Measurements from ENCODE around the gene REEP5. TPM values are rescaled to one million over a fixed set of nuclear protein-coding genes. Genes with fewer than 3 reads are reported as not detected.
A peak's percentile ranks its signal among the peaks of the same experiment; 100 is the strongest.

REEP5 gene
- total and polyA plus RNA-seq, 2 of the 13 experiments (the other 11 are each of a cell fraction or from before 2014, with no cell fraction given): 49.4 to 239 TPM

- TF ChIP-seq ZBTB10 (CRISPR knock-in tag; IDR thresholded peaks at IDR 0.05; ENCODE audit: borderline replicate concordance) (no peak), ATF3 (CRISPR knock-in tag; IDR thresholded peaks at IDR 0.05) (no peak), NCOR1 (IDR thresholded peaks at IDR 0.05; ENCODE audit: borderline replicate concordance, low read length) (no peak), ZNF615 (CRISPR knock-in tag; IDR thresholded peaks at IDR 0.05; ENCODE audit: borderline replicate concordance) (no peak), ASH2L (IDR thresholded peaks at IDR 0.05; ENCODE audit: insufficient read length, low read depth, low read length) (no peak), KDM5A (IDR thresholded peaks at IDR 0.05; ENCODE audit: borderline replicate concordance, low read length) (no peak; the same call in 1 of the 2 replicates), ZFP37 (CRISPR knock-in tag; IDR thresholded peaks at IDR 0.05; ENCODE audit: borderline replicate concordance) (no peak), KLF16 (CRISPR knock-in tag; IDR thresholded peaks at IDR 0.05) (0 out of 4 replicates have a peak, but pooled peaks have one; percentile 20 to 31), MED1 (CRISPR knock-in tag; IDR thresholded peaks at IDR 0.05) (no peak; the same call in 1 of the 2 replicates), BATF2 (CRISPR knock-in tag; IDR thresholded peaks at IDR 0.05) (no peak), STAT5B (CRISPR knock-in tag; IDR thresholded peaks at IDR 0.05) (no peak), ZNF879 (CRISPR knock-in tag; IDR thresholded peaks at IDR 0.05) (no peak), SMAD1 (CRISPR knock-in tag; IDR thresholded peaks at IDR 0.05; ENCODE audit: borderline replicate concordance, low read depth) (no peak), IKZF1 (IDR thresholded peaks at IDR 0.05) (no peak), MEIS1 (CRISPR knock-in tag; IDR thresholded peaks at IDR 0.05; ENCODE audit: borderline replicate concordance) (no peak; the same call in 1 of the 2 replicates), ZMYM2 (CRISPR knock-in tag; IDR thresholded peaks at IDR 0.05) (no peak), KDM4B (CRISPR knock-in tag; IDR thresholded peaks at IDR 0.05) (no peak), KLF13 (CRISPR knock-in tag; IDR thresholded peaks at IDR 0.05) (no peak), TOE1 (CRISPR knock-in tag; IDR thresholded peaks at IDR 0.05) (no peak), ZNF33A (CRISPR knock-in tag; IDR thresholded peaks at IDR 0.05; ENCODE audit: borderline replicate concordance) (0 out of 2 replicates have a peak, but pooled peaks have one; percentile 78), ZNF513 (CRISPR knock-in tag; conservative IDR thresholded peaks at IDR 0.05) (no peak), SUZ12 (IDR thresholded peaks at IDR 0.05; ENCODE audit: low read depth, low read length) (no peak), ZNF260 (CRISPR knock-in tag; IDR thresholded peaks at IDR 0.05; ENCODE audit: borderline replicate concordance, low read depth) (no peak), ZNF414 (CRISPR knock-in tag; IDR thresholded peaks at IDR 0.05) (no peak; the same call in 1 of the 2 replicates), BRCA1 (CRISPR knock-in tag; IDR thresholded peaks at IDR 0.05) (no peak)
These were observed 798 bp downstream of the REEP5 start (continued) for GRCh38 chr5:112921026-112921832.
